Measurements from ENCODE around the gene MGAT5B.
"Not testable (repeated sequence)": the region's sequence is repeated elsewhere in the genome, so short reads cannot be mapped to it uniquely, and the experiment has no call there.

MGAT5B gene, protein sequence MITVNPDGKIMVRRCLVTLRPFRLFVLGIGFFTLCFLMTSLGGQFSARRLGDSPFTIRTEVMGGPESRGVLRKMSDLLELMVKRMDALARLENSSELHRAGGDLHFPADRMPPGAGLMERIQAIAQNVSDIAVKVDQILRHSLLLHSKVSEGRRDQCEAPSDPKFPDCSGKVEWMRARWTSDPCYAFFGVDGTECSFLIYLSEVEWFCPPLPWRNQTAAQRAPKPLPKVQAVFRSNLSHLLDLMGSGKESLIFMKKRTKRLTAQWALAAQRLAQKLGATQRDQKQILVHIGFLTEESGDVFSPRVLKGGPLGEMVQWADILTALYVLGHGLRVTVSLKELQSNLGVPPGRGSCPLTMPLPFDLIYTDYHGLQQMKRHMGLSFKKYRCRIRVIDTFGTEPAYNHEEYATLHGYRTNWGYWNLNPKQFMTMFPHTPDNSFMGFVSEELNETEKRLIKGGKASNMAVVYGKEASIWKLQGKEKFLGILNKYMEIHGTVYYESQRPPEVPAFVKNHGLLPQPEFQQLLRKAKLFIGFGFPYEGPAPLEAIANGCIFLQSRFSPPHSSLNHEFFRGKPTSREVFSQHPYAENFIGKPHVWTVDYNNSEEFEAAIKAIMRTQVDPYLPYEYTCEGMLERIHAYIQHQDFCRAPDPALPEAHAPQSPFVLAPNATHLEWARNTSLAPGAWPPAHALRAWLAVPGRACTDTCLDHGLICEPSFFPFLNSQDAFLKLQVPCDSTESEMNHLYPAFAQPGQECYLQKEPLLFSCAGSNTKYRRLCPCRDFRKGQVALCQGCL

DNA sequence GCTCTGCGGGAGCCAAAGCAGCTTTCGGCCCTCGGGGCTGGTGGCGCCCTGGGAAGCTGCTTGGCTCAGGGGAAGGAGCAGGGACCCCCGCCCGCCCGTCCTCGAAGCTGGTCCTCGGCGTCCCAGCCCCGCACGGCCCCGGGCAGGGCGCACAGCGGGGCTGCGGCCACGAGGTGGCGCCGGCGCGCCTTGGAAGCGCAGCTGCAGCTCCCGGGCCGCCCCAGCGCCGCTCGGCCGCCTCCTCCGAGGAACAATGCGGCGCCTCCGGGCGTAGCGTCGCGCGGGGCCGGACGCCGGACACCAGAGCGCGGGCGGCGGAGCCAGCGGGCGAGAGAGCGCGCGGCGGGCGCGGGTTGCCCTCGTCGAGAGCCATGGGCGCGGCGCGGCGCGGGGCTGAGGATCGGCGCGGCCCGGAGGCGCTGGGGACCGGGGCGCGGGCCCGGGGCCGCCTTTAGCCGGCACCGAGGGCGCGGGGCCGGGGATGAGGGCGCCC, at the start of gene MGAT5B:
Gene MGAT5B (plus strand): TSS at position 229 of the 493 bp plus-strand sequence. CDS start 626 bp downstream, outside the sequence.
- no peak for DNase-seq

DNA sequence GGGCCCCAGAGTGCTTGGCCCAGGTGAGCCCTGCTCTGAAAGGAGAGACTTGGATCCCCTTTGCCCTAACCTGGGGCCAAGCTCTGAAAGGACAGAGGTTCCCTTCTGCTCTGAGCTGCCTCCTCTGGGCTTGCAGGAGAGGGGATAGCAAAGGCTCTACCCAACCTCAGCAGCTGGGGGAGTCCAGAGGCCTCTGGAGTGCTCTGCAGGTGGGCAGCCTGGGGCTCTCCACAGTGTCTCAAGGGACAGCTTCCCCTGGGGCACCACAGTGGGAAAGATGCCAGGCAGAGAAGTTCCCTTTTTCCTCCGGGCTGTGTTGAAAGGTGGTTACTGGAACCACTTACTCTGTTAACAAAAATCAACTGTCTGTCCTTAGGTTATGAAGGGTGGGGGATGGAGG, 48.2 kb upstream of the MGAT5B start:
- DNase-seq = no peak

DNA sequence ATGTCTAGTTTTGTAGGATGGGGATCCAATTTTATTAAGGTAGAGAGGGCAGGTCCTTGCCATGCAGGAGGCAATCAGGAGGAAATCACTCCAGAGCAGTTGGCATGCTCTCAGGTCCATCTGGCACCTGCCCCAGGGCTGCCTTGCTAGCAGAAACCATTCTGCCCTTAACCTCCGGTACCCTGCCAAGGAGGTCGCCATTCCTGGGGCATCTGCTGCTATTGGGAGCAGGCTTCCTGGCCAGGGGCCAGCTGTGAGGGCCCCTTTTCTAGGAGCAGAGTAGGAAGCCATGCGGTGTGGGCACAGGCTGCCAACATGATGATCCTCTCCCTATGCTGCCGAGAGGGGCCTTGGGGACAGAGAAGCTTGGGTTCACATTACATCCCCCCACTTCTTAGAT, 47.6 kb upstream of the MGAT5B start:
- no peak for DNase-seq

DNA sequence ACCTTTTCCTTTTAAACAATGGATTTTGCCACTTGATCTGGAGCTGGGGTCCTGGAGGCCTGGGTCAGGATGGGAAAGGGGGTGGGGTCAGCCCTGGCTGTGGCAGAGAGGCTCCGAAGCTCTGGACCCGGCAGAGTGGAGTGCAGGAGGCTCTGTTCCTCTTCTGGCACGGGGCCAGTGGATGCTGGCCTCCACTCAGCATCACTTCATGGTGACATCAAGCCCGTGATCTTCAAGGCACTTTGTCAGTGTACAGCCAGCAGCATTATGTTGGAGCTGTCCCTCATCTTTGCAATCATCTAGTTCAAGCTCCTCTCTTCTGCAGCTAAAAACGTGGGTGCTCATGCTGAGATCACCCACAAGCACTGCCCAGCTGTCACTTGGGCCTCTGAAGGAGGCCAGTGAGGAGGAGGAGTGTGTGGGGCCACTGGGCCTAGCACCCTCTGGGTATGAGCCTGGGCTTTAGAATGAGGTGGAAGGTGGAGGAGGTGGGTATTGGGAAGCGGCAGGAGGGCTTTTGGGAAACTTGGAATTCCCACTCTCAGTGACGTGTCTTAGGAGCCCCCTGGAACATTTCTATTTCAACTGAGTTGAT, 45.9 kb upstream of the MGAT5B start:
- DNase-seq = no peak

DNA sequence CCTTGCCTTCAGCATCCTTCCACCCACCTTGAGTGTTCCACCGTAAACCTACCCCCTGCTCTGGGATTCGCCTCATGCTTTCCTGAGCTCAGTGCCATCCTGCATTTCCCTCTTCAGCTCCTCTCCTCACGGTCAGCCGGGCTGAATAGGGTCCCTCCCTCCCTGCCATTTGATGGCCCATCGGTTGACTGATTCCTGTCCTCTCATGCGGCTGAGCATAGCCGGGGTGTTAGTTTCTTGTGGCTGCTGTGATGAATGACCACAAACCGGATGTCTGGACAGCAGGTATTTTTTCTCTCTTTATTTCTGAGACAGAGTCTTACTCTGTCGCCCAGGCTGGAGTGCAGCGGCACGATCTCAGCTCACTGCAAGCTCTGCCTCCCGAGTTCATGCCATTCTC, 44.1 kb upstream of the MGAT5B start:
- no peak for DNase-seq

DNA sequence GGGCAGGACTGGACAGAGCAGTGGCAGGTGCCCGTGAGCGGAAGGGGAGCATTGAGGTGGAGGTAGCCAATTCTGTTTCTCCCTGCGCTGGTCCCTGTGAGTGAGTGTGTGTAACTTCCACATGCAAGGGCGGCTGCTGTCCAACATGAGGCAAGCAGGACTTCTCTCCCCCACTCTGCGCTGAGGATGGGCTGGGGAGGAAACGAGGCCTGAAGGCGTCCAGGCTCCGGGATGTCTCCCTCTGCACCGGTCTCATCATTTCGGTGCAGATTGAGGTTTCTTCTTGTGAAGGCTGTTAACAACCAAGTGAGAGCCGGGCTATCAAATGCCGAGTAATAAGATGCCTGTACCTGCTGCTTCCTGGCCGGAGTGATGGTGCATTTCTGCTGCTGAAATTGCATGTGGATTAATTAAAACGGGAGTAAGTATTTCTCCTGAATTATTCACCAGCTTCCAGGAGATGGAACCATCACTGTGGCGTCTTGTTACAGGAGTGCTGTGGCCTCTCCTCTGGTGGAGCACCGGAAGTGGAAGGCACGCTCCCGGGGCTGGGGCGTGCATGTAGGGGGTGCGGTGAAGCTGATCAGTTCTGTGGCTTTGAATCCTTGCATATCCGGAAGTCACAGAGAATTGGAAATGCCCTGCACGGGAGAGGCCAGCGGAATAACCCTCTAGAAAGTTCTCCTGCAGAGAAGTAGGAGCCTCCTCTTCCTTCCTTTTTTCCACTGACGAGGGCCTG, 41.7 kb upstream of the MGAT5B start:
- DNase-seq = no peak

DNA sequence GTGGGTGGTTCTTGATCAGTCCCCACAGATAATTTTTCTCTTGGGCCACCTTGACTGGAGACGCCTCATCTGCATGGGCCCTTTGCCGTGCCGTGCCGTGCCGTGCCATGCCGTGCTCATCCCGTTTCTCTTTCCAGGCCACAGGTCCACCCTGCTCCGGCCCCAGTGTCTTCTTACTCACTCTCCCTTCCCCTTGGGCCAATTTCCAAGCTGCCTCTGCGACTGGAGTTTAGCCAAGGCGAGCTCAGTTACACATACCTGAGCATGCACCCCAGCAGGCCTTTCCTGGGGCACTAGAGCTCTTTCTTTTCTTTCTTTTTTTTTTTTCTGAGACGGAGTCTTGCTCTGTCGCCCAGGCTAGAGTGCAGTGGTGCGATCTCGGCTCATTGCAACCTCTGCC, 40.5 kb upstream of the MGAT5B start:
- no peak for DNase-seq

DNA sequence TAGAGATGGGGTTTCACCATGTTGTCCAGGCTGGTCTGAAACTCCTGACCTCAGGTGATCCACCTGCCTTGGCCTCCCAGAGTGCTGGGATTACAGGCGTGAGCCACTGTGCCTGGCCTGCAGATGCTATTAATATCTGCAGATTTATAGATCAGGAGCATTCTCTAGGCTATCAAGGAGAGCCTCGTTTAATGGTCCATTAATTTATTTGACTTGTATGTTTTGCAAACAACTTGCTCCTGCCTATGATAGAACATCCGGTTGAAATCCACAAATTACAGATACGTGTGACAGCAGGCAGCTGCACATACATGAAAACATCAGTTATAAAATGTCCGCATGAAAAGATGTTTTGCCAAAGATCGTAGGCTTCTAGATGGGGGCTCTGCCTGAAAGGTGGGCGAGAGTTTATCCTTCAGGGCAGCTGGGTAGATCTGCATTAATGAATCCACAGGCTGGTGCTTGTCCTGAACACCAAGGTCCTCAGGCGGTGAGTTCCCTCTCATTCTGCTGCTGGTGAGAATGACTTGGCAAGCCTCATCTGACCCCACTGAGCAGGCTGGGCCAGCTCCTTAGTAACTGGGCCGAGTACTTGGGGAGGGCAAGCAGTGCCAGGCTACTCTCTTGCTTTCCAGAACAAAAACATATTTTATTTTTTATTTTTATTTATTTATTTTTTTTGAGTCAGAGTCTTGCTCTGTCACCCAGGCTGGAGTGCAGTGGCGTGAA, 37.1 kb upstream of the MGAT5B start:
- DNase-seq = no peak

DNA sequence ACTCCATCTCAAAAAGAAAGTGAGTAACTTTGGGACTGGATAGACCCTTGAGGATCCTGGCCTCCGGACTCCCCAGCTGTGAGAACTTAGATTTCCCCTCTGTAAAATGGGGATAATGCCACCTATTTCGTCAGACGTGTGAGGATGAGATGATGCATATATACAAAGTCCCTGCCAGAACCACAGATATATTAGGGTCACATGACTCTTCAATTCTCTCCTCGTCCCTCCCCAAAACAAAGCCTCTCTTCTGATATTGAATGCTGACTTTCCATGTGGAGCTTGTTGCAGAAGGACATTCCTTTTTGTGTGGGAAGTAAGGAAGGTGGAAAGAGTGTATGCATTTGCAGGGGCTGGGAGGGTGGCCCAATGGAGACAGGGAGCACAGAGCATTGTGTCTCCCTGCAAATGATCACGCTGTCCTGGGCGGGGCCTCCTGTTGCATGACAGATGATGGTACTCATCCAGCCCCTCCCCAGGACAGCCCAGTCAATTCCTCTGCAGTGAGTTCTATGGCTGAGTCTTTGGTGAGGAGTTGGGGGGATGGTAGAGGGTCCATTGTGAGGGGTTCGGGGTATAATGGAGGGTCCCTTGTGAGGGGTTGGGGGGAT, 35.1 kb upstream of the MGAT5B start:
- no peak for DNase-seq

DNA sequence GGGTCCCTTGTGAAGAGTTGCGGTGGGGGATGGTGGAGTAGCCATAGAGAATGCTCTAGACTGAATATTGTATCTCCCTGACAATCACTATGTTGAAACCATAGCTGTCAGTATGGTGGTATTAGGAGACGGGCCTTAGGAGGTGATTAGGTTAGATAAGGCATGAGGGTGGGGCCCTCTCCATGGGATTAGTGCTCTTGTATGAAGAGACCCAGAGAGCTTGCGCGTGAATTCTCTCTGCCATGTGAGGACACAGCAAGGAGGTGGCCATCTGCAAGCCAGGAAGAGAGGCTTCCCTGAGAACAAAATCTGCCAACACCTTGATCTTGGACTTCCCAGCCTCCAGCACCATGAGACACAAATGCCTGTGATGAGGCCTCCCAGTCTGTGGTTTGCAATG, 34.5 kb upstream of the MGAT5B start:
- no peak for DNase-seq

DNA sequence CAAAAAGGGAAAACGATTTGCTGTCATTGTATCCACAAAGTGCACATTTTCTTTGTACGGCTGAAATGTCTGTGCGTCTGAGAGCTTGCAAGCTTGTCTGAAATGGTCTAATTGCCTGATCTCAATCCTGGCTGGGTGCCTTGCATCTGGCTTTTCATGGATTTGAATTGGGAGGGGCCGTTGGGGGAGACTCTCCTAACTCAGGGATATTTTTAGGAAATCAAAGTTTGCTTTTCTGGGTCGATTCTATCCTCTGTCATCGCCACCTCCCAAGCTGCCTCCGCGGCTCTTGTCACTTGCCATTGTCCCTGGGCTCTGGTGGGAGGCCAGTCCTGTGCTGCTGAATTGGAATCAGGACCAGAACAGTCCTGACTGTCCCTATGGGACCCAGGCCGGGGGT, 33.3 kb upstream of the MGAT5B start:
- no peak for DNase-seq

DNA sequence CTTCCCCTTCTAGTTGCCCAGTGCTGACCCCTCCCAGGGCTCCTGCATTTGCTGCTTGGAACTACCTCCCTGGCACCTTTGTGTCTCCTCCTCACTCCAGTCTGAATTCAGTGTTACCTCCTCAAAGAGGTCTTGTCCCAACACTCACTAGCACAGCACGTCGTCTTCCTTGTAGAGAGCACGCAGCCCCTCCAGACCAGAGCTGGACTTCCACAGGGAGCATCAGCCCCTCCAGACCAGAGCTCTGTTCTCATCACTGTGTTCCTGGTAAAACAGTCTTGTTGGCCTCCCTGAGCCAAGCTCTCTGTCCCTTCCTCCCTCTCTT, 27.8 kb upstream of the MGAT5B start:
- DNase-seq = no peak

DNA sequence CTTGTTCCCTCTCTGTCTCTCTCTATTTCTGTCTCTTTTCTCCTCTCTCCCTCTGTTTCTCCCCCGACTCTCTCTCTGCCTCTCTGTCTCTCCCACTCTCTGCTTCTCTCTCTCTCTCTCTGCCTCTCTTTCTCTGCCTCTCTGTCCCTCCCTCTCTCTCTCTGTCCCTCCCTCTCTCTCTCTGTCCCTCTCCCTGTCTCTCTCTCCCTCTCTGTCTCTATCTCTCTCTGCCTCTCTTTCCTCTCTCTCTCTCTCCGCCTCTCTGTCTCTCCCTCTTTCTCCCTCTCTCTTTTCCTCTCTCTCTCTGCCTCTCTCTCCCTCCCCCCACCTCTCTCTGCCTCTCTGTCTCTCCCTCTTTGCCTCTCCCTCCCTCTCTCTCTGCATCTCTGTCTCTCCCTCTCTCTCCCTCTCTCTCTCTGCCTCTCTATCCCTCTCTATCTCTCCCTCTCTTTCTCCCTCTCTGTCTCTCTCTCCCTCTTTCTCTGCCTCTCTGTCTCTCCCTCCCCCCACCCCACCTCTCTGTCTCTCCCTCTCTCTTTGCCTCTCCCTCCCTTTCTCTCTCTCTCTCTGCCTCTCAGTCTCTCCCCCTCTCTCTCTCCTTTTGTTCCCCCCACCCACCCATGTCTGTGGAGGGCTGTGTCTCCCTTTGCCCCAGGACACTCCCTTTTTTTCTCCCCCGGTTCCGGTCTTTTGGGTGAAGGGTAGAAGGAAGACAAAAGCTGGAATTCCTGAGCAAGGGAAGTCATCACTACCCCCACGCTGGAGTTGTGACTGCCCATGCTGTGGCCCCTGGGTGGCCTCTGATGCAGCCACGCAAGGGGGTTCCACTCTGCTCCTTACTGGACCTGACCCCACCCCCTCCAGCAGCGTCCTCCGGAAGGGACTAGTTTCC, 27.1 kb upstream of the MGAT5B start:
- no peak for DNase-seq

DNA sequence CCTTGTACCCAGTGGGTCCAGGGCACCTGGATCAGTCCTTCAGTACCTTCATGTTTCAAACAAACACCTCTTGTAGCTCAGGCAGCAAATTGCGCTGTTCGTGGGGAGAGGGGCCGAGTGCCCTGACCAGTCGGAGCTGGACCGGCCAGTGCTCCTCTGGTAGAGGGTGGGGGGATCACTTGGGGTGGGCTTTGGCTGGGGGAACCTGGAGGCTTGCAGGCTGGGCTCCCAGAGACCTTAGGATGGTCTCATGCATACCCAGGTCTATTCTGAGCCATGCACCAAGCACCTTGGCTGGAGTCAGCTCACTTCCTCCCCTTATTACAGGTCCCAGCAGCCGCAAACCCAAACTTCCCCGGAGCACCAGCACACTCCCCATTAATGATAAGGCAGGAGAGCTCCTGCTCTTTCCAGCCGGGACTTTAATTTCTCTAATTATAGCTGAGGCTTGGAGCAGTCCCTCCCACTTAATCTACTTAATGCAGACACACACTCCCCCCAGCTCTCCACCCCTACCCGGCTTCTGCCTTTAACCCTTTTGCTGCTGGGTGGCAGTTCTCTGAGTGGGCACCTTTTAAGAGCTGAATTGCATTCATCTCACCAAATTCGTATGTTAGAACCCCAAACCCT, 26.3 kb upstream of the MGAT5B start:
- no peak for DNase-seq

DNA sequence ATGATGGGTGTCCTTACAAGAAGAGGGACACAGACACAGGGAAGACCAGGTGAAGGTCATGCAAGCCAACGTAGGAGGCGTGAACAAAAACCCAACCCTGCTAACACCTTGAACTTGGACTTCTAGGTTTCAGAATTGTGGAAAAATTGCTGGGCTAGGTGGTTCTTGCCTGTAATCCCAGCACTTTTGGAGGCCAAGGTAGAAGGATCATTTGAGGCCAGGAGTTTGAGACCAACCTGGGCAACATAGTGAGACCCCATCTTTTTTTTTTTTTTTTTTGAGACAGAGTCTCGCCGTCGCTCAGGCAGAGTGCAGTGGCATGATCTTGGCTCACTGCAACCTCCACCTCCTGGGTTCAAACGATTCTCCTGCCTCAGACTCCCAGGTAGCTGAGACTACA, 25.1 kb upstream of the MGAT5B start:
- DNase-seq = not testable (repeated sequence)

DNA sequence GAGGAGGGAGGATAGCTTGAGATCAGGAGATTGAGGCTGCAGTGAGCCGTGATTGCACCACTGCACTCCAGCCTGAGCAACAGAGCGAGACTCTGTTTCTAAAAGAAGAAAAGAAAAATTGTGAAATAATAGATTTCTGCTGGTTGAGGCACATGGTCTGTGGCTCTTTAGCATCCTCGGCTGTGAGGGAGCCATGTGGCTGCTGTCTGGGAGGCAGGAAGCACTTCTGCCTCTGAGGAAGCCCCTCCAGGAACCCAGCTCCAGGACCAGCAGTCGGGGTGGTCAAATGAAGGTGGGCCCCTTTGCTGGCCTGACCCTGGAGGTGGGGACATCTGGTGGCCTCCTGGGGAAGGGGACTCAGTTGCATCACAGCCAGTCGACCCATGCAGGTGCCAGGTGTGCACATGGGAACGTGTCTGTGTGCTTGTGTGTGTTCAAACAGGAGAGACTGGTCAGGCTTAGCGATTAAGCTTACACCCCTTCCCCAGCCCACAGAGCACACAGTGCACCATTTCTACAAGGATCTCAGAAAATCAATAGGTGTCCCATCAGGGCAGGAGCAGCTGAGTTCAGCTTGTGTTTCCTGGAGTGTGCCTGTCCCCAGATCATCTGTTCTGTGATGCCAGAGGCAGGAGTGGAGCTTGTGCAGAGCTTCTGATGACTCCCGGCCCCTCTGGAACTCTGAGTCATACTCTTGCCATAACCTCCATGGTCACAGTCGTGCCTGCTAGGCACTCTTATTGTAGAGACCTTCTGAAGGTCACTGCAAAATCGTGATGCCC, 24.3 kb upstream of the MGAT5B start:
- DNase-seq = no peak

DNA sequence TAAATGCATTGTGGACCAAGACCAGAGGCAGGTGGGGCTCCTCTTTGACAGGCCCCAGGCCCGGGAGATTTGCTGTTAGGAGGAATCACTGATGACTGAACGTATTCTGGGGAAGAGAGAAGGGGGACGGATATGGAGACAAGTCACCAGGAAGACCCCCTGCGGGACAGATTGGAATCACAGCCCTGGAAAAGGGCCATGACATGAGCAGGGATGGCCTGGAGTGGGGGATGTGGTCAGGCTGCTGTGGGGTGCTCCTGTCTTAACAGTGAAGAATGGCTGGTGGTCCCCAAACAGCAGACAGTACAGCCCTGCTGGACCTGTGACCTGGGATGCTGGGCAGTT, 23.7 kb upstream of the MGAT5B start:
- DNase-seq = no peak

DNA sequence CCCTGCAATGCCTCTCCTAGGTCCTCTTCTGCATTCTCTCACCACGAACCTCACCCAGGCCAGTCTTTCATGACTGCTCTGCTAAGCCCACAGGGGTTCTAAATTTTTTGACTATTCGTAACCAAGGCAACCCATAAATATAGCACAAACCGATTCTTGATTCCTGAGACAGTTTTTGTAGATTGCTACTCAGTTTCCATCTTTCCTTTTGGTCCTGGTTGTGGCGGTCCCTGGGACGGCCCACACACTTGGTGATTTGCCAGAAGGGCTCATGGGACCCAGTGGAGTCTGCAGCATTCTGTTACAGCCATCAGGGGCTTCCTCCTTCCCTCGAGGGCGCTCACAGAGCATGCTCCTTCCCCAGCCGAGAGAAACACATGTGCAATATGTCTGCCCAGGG, 23.4 kb upstream of the MGAT5B start:
- no peak for DNase-seq

DNA sequence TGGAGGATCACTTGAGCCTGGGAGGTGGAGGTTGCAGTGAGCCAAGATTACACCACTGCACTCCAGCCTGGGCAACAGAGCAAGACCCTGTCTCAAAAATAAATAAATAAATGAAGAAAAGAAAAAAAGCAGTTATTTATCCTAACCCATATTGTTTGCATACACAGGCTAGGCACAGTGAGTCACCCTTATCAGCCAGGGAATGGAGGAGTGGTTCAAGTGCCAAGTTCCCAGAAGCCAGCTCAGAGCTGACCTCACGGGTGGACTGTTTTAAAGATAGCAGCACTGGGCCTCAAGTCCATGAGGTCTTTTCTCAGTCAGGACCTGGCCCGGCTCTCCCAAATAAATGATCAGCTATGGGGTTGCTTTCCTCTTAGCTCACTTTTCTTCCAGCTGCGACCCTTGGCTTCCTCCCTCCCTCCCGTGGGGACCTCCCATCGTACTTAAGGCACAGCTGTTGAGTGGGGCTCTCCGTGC, 22.6 kb upstream of the MGAT5B start:
- no peak for DNase-seq

DNA sequence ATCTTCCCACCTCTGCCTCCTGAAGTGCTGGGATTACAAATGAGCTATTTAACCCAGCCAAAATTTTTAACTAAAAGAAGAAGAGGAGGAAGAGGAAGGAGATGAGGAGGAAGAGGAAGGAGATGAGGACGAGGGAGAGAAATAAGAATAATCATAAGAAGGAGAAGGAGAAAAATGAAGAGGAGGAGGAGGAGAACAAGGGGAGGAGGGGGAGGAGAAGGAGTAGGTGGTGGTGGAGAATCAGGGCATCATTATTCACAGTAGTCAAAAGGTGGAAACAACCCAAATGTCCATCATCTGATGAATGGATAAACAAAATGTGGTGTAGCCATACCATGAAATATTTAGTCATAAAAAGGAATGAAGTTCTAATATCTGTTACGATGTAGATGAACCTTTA, 21.2 kb upstream of the MGAT5B start:
- DNase-seq = no peak
